ENCODE results near the gene BRD2. TPM values are rescaled to one million over a fixed set of nuclear protein-coding genes. Genes with fewer than 3 reads are reported as not detected.
A peak's percentile ranks its signal among the peaks of the same experiment; 100 is the strongest.

BRD2 gene
- polyA plus RNA-seq, 2 of the 4 experiments (the other 2 are of a cell fraction) = 92.5 to 153 TPM

- POLR2A ChIA-PET = interaction anchor here (0.8 to 5.0 kb wide), 21 partner anchors 9 to 777 kb away, joined by 3 to 127 read pairs (median 6); partner anchors contain the start of genes B3GALT4, HLA-DMA, HLA-DMB and RGL2
- TF ChIP-seq NFE2L2 (conservative IDR thresholded peaks at IDR 0.05; ENCODE audit: low read length) = no peak
- TF ChIP-seq JUN (IDR thresholded peaks at IDR 0.05) = peak; percentile 81 to 95
- no peak for TF ChIP-seq CBX8 (IDR thresholded peaks at IDR 0.05)
- TF ChIP-seq, protein P1, sequence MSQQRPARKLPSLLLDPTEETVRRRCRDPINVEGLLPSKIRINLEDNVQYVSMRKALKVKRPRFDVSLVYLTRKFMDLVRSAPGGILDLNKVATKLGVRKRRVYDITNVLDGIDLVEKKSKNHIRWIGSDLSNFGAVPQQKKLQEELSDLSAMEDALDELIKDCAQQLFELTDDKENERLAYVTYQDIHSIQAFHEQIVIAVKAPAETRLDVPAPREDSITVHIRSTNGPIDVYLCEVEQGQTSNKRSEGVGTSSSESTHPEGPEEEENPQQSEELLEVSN (IDR thresholded peaks at IDR 0.05; ENCODE audit: borderline replicate concordance, low read depth) = no peak
- TF ChIP-seq FOSB (CRISPR knock-in tag; IDR thresholded peaks at IDR 0.05) = 0 out of 2 replicates have a peak, but pooled peaks have one; percentile 1
- TF ChIP-seq, protein P2, sequence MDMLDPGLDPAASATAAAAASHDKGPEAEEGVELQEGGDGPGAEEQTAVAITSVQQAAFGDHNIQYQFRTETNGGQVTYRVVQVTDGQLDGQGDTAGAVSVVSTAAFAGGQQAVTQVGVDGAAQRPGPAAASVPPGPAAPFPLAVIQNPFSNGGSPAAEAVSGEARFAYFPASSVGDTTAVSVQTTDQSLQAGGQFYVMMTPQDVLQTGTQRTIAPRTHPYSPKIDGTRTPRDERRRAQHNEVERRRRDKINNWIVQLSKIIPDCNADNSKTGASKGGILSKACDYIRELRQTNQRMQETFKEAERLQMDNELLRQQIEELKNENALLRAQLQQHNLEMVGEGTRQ (IDR thresholded peaks at IDR 0.05) = peak; percentile 18; the same call in 1 of the 2 replicates
- no peak for TF ChIP-seq POLR2AphosphoS2 (conservative IDR thresholded peaks at IDR 0.05; ENCODE audit: low read length)
- 0 out of 2 replicates have a peak, but pooled peaks have one; percentile 4 for TF ChIP-seq PBX3 (IDR thresholded peaks at IDR 0.05)
- peak; percentile 6; the same call in 1 of the 2 replicates for TF ChIP-seq MAZ (IDR thresholded peaks at IDR 0.05; ENCODE audit: borderline replicate concordance, low read depth, low read length)
- TF ChIP-seq HOXA7 (CRISPR knock-in tag; IDR thresholded peaks at IDR 0.05) = no peak
- TF ChIP-seq ZFP36 (IDR thresholded peaks at IDR 0.05; ENCODE audit: borderline replicate concordance, partially characterized antibody) = no peak
- no peak for TF ChIP-seq ZC3H11A (IDR thresholded peaks at IDR 0.05)
- no peak for TF ChIP-seq RNF2 (IDR thresholded peaks at IDR 0.05; ENCODE audit: borderline replicate concordance, low read depth)
- TF ChIP-seq PHF8 (IDR thresholded peaks at IDR 0.05; ENCODE audit: borderline replicate concordance, low read depth) = peak; percentile 69; the same call in 1 of the 2 replicates
- TF ChIP-seq HOXB13 (CRISPR knock-in tag; IDR thresholded peaks at IDR 0.05; ENCODE audit: low read depth) = no peak
- TF ChIP-seq, protein P3, sequence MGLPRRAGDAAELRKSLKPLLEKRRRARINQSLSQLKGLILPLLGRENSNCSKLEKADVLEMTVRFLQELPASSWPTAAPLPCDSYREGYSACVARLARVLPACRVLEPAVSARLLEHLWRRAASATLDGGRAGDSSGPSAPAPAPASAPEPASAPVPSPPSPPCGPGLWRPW (IDR thresholded peaks at IDR 0.05) = no peak
- no peak for TF ChIP-seq POLR2A (IDR thresholded peaks at IDR 0.05; ENCODE audit: low read length)
- TF ChIP-seq NR3C1 (IDR thresholded peaks at IDR 0.05) = no peak
- FAIRE-seq (no peak), ATAC-seq (peak in 1 of 2 experiments; percentile 41; a peak in 4 of 6 replicates), DNase-seq (ENCODE audit: low read depth in 1 of 2, low spot score in 1 of 2) (peak in 1 of 2 experiments; percentile 36)
- Histone ChIP-seq H3K9me3 (no peaks in the 10 kb centered on the region), H3K4me1 (peaks cover 24% of the 10 kb centered on the region), H3K4me3 (peak overlapping the region; percentile 72), H3K27ac (peak overlapping the region; percentile 75 to 93), H3K4me2 (peak overlapping the region; percentile 83)
- CTCF ChIA-PET = interaction anchor here (0.7 to 4.8 kb wide), 10 partner anchors 10 to 134 kb away, joined by 3 to 52 read pairs (median 4); partner anchors contain the start of genes HLA-DMA and TAP2
- WGBS (ENCODE audit: missing lambda C conversion rate) = 0% methylated on average over 8 of the region's 70 CpGs
Observed at GRCh38 chr6:32972353-32973143, 4.2 kb downstream of the BRD2 start.

DNA sequence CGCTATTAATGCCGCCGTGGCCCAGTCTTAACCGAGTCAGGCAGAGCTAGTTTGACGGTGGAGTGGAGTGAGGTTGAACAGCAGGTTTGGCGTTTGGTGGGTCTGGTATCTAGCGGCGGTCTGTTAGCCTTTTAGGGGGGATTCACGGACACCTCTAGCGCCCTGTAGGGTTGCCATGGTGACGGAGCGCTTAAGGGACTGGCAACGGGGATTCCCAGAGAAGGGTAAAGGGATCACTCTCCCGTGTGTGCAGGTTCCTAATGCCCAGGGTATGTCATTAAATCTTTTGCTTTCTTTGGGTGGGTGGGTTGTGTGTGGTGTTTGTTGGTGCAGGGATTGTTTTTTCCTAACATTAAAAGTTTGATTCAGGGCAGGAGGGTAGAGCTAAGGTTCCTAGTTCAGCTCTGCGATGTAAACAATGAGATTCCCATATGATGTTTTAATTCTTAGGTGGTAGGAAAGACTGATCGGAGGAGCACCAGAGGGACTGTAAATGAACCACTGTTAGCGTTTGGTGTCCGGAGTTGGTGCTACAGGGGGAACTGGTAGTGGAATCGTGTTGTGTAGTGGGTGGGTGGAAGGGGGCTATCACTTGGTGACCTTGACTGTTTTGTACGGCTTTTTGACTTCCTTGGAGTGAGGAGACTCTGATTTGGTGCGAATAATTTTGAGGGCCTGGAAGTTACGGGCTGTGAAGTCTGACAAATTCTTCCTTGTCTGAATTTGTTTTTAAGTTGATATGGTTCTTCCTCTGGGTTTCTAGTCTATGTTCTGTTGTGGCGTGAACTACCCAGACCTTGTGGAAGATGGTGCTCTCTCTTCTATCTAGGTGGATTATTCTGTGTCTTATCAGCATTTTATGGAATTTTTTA is 5.0 kb downstream of the BRD2 start:
- peak overlapping the region; percentile 75 to 93 for H3K27ac ChIP-seq
- ChIA-PET POLR2A (interaction anchor here (0.7 to 5.0 kb wide), 7 partner anchors 9 to 778 kb away, joined by 3 to 127 read pairs (median 8); partner anchors contain the start of gene HLA-DMA), CTCF (interaction anchor here (1.0 to 4.8 kb wide), 5 partner anchors 9 to 87 kb away, joined by 3 to 52 read pairs (median 4); partner anchors contain the start of gene HLA-DMA)
- no peak for ATAC-seq
- no peaks in the 10 kb centered on the region for H3K9me3 ChIP-seq
- H3K4me2 ChIP-seq = peak overlapping the region; percentile 83
- WGBS (ENCODE audit: missing lambda C conversion rate) = 2% methylated on average over 17 of the region's 23 CpGs
- H3K4me3 ChIP-seq = peak overlapping the region; percentile 72
- H3K4me1 ChIP-seq = peaks cover 33% of the 10 kb centered on the region
- TF ChIP-seq CHD4 (IDR thresholded peaks at IDR 0.05; ENCODE audit: borderline replicate concordance) (no peak), PHF8 (IDR thresholded peaks at IDR 0.05; ENCODE audit: borderline replicate concordance, low read depth) (no peak), CTCF (IDR thresholded peaks at IDR 0.05) (no peak), PBX3 (IDR thresholded peaks at IDR 0.05) (no peak), MAFK (IDR thresholded peaks at IDR 0.05; ENCODE audit: partially characterized antibody) (no peak), HOXB13 (CRISPR knock-in tag; IDR thresholded peaks at IDR 0.05; ENCODE audit: low read depth) (no peak), EHMT2 (IDR thresholded peaks at IDR 0.05; ENCODE audit: low read depth) (no peak), TP53 (CRISPR knock-in tag; IDR thresholded peaks at IDR 0.05) (no peak; the same call in 1 of the 2 replicates), NFE2L2 (conservative IDR thresholded peaks at IDR 0.05; ENCODE audit: low read length) (no peak)
- FAIRE-seq = no peak
- peak in 1 of 2 experiments; percentile 43 for DNase-seq (ENCODE audit: low read depth in 1 of 2, low spot score in 1 of 2)
